Breast epithelium (tissue), 3 donors: ENCODE results near the gene CCDC24.

Experiments used
- CTCF ChIP-seq, 3 donors: fragments of 450-650 bp; IDR thresholded peaks; one replicate each; pipeline ENCODE4 v1.5.1; 2016 to 2017; ENCODE audit warnings: antibody characterized with exemption in 3 of 3, mild to moderate bottlenecking in 3 of 3, moderate library complexity in 3 of 3
- POLR2A ChIP-seq: fragments of 450-650 bp; IDR thresholded peaks from one replicate; pipeline ENCODE4 v1.6.1; 2016; ENCODE audit warnings: antibody characterized with exemption, mild to moderate bottlenecking, moderate library complexity

GRCh38 chr1:43980255-43981134 is 10.9 kb upstream of the CCDC24 start:
- no peak for TF ChIP-seq CTCF (IDR thresholded peaks at IDR 0.05)
- no peak for TF ChIP-seq POLR2A
